ENCODE data around the gene NUAK2.
A peak's percentile ranks its signal among the peaks of the same experiment; 100 is the strongest.

NUAK2 gene

DNA sequence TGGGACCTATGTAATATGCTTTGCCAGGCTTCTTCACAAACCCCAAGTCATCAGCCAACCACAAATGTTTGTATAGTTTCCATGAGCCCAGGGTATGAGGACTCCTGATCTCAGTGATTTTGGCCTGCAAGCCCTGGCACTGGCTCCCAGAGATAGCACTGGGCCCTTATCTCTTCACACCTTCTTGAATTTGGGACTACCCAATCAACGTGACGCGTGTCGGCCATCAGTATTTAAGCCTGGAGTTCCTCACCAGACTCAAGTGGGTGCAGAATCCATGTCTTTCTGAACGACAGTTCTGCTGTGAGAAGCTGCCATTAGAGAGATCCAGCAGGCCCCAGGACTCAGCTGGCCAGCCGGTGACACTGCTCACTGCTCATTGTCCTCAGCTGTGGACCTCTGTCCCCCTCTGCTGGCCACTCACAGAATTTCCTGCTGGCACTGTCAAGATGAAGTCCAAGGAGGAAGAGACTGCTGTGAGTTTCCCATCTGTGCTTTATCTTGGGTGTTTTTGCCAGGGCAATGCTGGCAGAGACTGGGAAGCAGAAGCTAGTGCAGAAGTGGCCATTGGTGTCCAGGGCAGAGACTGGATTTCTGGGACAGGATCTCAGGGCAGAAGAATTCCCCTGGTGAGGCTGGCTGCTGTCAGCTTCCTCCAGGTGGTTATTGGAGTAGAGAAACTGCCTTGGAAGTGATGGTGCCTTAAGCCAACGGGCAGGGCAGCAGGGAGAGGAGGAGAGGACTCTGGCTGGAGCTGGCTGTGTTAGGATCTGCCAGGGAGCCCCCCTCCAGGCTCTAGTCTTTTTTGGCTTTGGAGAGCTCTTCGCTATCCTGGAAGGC, 65.4 kb downstream of the NUAK2 start:
- TF ChIP-seq, protein P1, sequence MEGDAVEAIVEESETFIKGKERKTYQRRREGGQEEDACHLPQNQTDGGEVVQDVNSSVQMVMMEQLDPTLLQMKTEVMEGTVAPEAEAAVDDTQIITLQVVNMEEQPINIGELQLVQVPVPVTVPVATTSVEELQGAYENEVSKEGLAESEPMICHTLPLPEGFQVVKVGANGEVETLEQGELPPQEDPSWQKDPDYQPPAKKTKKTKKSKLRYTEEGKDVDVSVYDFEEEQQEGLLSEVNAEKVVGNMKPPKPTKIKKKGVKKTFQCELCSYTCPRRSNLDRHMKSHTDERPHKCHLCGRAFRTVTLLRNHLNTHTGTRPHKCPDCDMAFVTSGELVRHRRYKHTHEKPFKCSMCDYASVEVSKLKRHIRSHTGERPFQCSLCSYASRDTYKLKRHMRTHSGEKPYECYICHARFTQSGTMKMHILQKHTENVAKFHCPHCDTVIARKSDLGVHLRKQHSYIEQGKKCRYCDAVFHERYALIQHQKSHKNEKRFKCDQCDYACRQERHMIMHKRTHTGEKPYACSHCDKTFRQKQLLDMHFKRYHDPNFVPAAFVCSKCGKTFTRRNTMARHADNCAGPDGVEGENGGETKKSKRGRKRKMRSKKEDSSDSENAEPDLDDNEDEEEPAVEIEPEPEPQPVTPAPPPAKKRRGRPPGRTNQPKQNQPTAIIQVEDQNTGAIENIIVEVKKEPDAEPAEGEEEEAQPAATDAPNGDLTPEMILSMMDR (conservative IDR thresholded peaks at IDR 0.05; ENCODE audit: low read depth, low read length): peak; percentile 99
- H3K4me3 ChIP-seq (ENCODE audit: low read depth, low read length): no peak overlapping the region
- peak; percentile 90 for DNase-seq (ENCODE audit: low read depth)
